K562 (cell line): Measurements from ENCODE around the gene PCED1B. TPM values are rescaled to one million over a fixed set of nuclear protein-coding genes. Genes with fewer than 3 reads are reported as not detected.
A peak's percentile ranks its signal among the peaks of the same experiment; 100 is the strongest.

Experiments
- BCOR ChIP-seq: fragments of 450-650 bp; IDR thresholded peaks from 2 replicates; pipeline ENCODE4 v1.6.1; 2016
- CCAR2 ChIP-seq: fragments of 200-400 bp; formaldehyde crosslinking; IDR thresholded peaks from 2 replicates; pipeline ENCODE4 v1.6.1; 2017; ENCODE audit warnings: mild to moderate bottlenecking, low read depth, low read length
- GATA2 ChIP-seq: sonication (generic); formaldehyde crosslinking; IDR thresholded peaks from 2 replicates; pipeline ENCODE4 v1.4.0; 2020; ENCODE audit warnings: mild to moderate bottlenecking, missing genetic modification reagents
- HDAC2 ChIP-seq: fragments of 450-650 bp; IDR thresholded peaks from 2 replicates; pipeline ENCODE4 v1.6.1; 2016; ENCODE audit warnings: mild to moderate bottlenecking
- HDAC8 ChIP-seq: fragments of 450-650 bp; IDR thresholded peaks from 2 replicates; pipeline ENCODE4 v1.6.1; 2016; ENCODE audit warnings: mild to moderate bottlenecking, missing genetic modification characterization, moderate library complexity, missing compliant biosample characterization
- KLF1 ChIP-seq: fragments of 450-650 bp; IDR thresholded peaks from 2 replicates; pipeline ENCODE4 v1.6.1; 2016; ENCODE audit warnings: missing genetic modification characterization, missing compliant biosample characterization
- LARP7 ChIP-seq: fragments of 450-650 bp; IDR thresholded peaks from 2 replicates; pipeline ENCODE4 v1.6.1; 2016
- MAFF ChIP-seq: IDR thresholded peaks from 2 replicates; pipeline ENCODE4 v1.6.1; 2012; ENCODE audit warnings: low read length, improper control_type of control experiment
- MTA2 ChIP-seq: fragments of 450-650 bp; IDR thresholded peaks from 2 replicates; pipeline ENCODE4 v1.6.1; 2016; ENCODE audit warnings: low read depth
- NFATC3 ChIP-seq: fragments of 450-650 bp; IDR thresholded peaks from 2 replicates; pipeline ENCODE4 v1.6.1; 2017; ENCODE audit warnings: mild to moderate bottlenecking
- NFE2 ChIP-seq: IDR thresholded peaks from 2 replicates; pipeline ENCODE4 v1.6.1; 2014; ENCODE audit warnings: antibody characterized with exemption, low read depth
- RBM22 ChIP-seq: fragments of 200-400 bp; formaldehyde crosslinking; IDR thresholded peaks from 2 replicates; pipeline ENCODE4 v1.6.1; 2018; ENCODE audit warnings: low read length, low read depth; ENCODE audit not compliant: poor library complexity, severe bottlenecking
- RNF2 ChIP-seq: sonication (generic); IDR thresholded peaks from 2 replicates; pipeline ENCODE4 v1.6.1; 2016
- SIN3A ChIP-seq, 2 experiments: fragments of 150-350 bp in 1 of 2; IDR thresholded peaks; 2 replicates each; pipeline ENCODE4 v1.6.1; 2011 to 2016; ENCODE audit warnings: borderline replicate concordance in 2 of 2, low read depth in 2 of 2, low read length in 2 of 2, mild to moderate bottlenecking in 2 of 2, moderate library complexity in 2 of 2; ENCODE audit not compliant: control insufficient read depth in 1 of 2
- SMARCC2 ChIP-seq: fragments of 450-650 bp; IDR thresholded peaks from 2 replicates; pipeline ENCODE4 v1.6.1; 2017; ENCODE audit warnings: antibody characterized with exemption, moderate library complexity, mild to moderate bottlenecking, low read depth
- SP2 ChIP-seq: IDR thresholded peaks from 2 replicates; pipeline ENCODE4 v1.6.1; 2011; ENCODE audit warnings: mild to moderate bottlenecking, low read depth, low read length, moderate library complexity; ENCODE audit not compliant: poor library complexity, severe bottlenecking; ENCODE audit errors: extremely low read depth
- SRSF1 ChIP-seq: fragments of 200-400 bp; formaldehyde crosslinking; IDR thresholded peaks from 2 replicates; pipeline ENCODE4 v1.6.1; 2017; ENCODE audit warnings: mild to moderate bottlenecking, low read depth, low read length, moderate library complexity
- SRSF7 ChIP-seq: fragments of 200-400 bp; formaldehyde crosslinking; optimal IDR thresholded peaks from 2 replicates; pipeline ENCODE3; 2017; ENCODE audit warnings: mild to moderate bottlenecking, low read depth, low read length
- ZKSCAN8 ChIP-seq: fragments of 200-800 bp; sonication (Bioruptor generic); IDR thresholded peaks from 2 replicates; pipeline ENCODE4 v1.6.1; 2016; ENCODE audit warnings: missing genetic modification characterization, missing compliant biosample characterization
- ZNF696 ChIP-seq: fragments of 250-450 bp; sonication (Bioruptor Pico); conservative IDR thresholded peaks from 2 replicates; pipeline ENCODE4 v1.4.0; 2020; ENCODE audit warnings: mild to moderate bottlenecking, moderate library complexity
- polyA plus RNA-seq, 8 experiments: library from polyadenylated mRNA; depleted of rRNA in 4 of 8; stranded (reverse) in 5 of 8; unstranded in 3 of 8; fragments of >200 nt; fragmentation: Nextera tagmentation in 2 of 8; fragmentation: Illumina TruSeq in 1 of 8; extraction: Ambion mirVana in 2 of 8; extraction: Trizol in 1 of 8; gene quantifications; 2 replicates each; pipeline versions ENCODE4 v1.2.1 to v1.2.3, GENCODE V29; 2011 to 2014; ENCODE audit warnings: inconsistent platforms in 1 of 8, missing spikeins in 1 of 8
- total RNA-seq, 7 experiments: library from RNA; depleted of rRNA in 6 of 7; stranded (reverse); fragments of >200 nt in 6 of 7; fragmentation: Illumina TruSeq in 2 of 7; extraction: Trizol in 2 of 7; gene quantifications; 2 replicates each; pipeline versions ENCODE4 v1.2.1 to v1.2.3, GENCODE V29; 2011 to 2021; ENCODE audit warnings: low replicate concordance in 1 of 7
- TF ChIP-seq, protein P1 (sequence below): fragments of 250-450 bp; sonication (Bioruptor Pico); IDR thresholded peaks from 2 replicates; pipeline ENCODE4 v1.8.0; 2022; ENCODE audit warnings: inconsistent platforms
- TF ChIP-seq, protein P2 (sequence below): IDR thresholded peaks from 3 replicates; pipeline ENCODE4 v1.6.1; 2011; ENCODE audit warnings: borderline replicate concordance, mild to moderate bottlenecking, moderate library complexity; ENCODE audit not compliant: insufficient read length; ENCODE audit errors: extremely low read depth
- TF ChIP-seq, protein P3 (sequence below), 2 experiments: fragments of 450-650 bp in 1 of 2; sonication (generic) in 1 of 2; formaldehyde crosslinking; conservative IDR thresholded peaks; 2 replicates each; pipeline versions ENCODE4 v1.4.0 to v1.8.1; 2020 to 2022; ENCODE audit warnings: mild to moderate bottlenecking in 1 of 2, missing genetic modification reagents in 1 of 2

Gene PCED1B
- total and polyA plus RNA-seq, 9 of the 15 experiments (the other 6 are each of a cell fraction or from before 2014, with no cell fraction given): 1.2 to 9.3 (median 2.5) TPM

DNA sequence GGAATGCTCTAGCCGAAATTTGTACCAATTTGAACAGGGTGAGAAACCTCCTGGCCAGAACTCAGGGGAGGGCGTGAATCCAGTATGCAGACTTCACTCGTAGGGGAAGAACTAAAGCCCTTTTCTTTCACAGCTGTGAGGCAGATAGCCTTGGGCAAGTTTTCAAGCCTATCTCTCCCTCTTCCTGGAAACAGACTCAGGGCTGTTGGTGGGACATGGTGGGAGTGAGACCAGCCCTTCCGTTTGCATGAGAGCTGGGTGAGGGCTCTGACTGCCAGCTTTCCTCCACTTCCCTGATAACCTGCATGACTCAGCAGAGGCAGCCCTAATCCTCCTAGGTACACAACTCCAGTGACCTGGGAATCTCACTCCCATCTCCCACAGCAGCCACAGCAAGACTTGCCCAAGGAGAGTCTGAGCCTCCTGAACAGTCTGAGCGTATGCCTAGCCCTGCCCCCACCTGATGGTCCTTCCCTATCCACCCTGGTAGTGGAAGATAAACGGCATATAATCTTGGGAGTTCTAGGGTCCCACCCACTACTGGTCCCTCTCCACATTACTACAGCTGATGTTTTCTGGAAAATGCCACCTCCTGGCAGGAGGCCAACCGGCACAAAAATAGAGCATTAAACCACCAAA is 170.4 kb downstream of the PCED1B start (continued):
- no peak for TF ChIP-seq ZKSCAN8
- 0 out of 4 replicates have a peak, but pooled peaks of 1 of the 2 experiments have one; percentile 6 for TF ChIP-seq SIN3A (IDR thresholded peaks at IDR 0.05; ENCODE audit: borderline replicate concordance in 2 of 2, control insufficient read depth in 1 of 2, low read depth in 2 of 2, low read length in 2 of 2)
- TF ChIP-seq HDAC2: 0 out of 2 replicates have a peak, but pooled peaks have one; percentile 64
- TF ChIP-seq, protein P1, sequence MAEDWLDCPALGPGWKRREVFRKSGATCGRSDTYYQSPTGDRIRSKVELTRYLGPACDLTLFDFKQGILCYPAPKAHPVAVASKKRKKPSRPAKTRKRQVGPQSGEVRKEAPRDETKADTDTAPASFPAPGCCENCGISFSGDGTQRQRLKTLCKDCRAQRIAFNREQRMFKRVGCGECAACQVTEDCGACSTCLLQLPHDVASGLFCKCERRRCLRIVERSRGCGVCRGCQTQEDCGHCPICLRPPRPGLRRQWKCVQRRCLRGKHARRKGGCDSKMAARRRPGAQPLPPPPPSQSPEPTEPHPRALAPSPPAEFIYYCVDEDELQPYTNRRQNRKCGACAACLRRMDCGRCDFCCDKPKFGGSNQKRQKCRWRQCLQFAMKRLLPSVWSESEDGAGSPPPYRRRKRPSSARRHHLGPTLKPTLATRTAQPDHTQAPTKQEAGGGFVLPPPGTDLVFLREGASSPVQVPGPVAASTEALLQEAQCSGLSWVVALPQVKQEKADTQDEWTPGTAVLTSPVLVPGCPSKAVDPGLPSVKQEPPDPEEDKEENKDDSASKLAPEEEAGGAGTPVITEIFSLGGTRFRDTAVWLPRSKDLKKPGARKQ (CRISPR knock-in tag): no peak
- TF ChIP-seq SMARCC2: peak; percentile 53; the same call in 1 of the 2 replicates
- TF ChIP-seq RBM22: no peak
- TF ChIP-seq, protein P2, sequence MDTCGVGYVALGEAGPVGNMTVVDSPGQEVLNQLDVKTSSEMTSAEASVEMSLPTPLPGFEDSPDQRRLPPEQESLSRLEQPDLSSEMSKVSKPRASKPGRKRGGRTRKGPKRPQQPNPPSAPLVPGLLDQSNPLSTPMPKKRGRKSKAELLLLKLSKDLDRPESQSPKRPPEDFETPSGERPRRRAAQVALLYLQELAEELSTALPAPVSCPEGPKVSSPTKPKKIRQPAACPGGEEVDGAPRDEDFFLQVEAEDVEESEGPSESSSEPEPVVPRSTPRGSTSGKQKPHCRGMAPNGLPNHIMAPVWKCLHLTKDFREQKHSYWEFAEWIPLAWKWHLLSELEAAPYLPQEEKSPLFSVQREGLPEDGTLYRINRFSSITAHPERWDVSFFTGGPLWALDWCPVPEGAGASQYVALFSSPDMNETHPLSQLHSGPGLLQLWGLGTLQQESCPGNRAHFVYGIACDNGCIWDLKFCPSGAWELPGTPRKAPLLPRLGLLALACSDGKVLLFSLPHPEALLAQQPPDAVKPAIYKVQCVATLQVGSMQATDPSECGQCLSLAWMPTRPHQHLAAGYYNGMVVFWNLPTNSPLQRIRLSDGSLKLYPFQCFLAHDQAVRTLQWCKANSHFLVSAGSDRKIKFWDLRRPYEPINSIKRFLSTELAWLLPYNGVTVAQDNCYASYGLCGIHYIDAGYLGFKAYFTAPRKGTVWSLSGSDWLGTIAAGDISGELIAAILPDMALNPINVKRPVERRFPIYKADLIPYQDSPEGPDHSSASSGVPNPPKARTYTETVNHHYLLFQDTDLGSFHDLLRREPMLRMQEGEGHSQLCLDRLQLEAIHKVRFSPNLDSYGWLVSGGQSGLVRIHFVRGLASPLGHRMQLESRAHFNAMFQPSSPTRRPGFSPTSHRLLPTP: no peak
- no peak for TF ChIP-seq SRSF1
- no peak for TF ChIP-seq SRSF7
- no peak; the same call in 1 of the 2 replicates for TF ChIP-seq BCOR
- no peak for TF ChIP-seq GATA2
- TF ChIP-seq MAFF: peak; percentile 44; the same call in 1 of the 2 replicates
- peak; percentile 62; the same call in 1 of the 2 replicates for TF ChIP-seq NFATC3
- TF ChIP-seq HDAC8 (tag): no peak
- TF ChIP-seq RNF2: no peak; the same call in 1 of the 2 replicates
- TF ChIP-seq LARP7: 0 out of 2 replicates have a peak, but pooled peaks have one; percentile 15
- no peak for TF ChIP-seq KLF1 (tag)
- no peak for TF ChIP-seq MTA2
- no peak for TF ChIP-seq SP2
- peak; percentile 85 for TF ChIP-seq NFE2
- no peak for TF ChIP-seq CCAR2
- TF ChIP-seq ZNF696 (CRISPR knock-in tag): no peak
- TF ChIP-seq, protein P3, sequence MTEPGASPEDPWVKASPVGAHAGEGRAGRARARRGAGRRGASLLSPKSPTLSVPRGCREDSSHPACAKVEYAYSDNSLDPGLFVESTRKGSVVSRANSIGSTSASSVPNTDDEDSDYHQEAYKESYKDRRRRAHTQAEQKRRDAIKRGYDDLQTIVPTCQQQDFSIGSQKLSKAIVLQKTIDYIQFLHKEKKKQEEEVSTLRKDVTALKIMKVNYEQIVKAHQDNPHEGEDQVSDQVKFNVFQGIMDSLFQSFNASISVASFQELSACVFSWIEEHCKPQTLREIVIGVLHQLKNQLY (CRISPR knock-in tag; conservative IDR thresholded peaks at IDR 0.05): no peak
